GM12892 (cell line): ENCODE measurements around the gene CEP41.

Experiments used
- POLR2A ChIP-seq: IDR thresholded peaks from 2 replicates; pipeline ENCODE4 v1.6.1; 2011; ENCODE audit warnings: low read depth, low read length, control low read depth
- POLR2AphosphoS5 ChIP-seq: IDR thresholded peaks from 2 replicates; pipeline ENCODE4 v1.6.1; 2011; ENCODE audit warnings: low read depth, low read length, control low read depth
- TAF1 ChIP-seq: IDR thresholded peaks from 2 replicates; pipeline ENCODE4 v1.6.1; 2011; ENCODE audit warnings: low read depth, mild to moderate bottlenecking, control low read depth, low read length, borderline replicate concordance

GRCh38 chr7:130379532-130379920 is 61.3 kb downstream of the CEP41 start:
- no peak for TF ChIP-seq POLR2AphosphoS5
- TF ChIP-seq POLR2A = no peak
- TF ChIP-seq TAF1 = no peak
